GM19238 (cell line): ENCODE results near the gene BTRC.
A peak's percentile ranks its signal among the peaks of the same experiment; 100 is the strongest.
"Not testable (repeated sequence)": the region's sequence is repeated elsewhere in the genome, so short reads cannot be mapped to it uniquely, and the experiment has no call there.

Experiments
- DNase-seq: peaks from one replicate; pipeline ENCODE4 v3.0.0; 2011; ENCODE audit warnings: low spot score; ENCODE audit not compliant: insufficient read length

The BTRC gene

DNA sequence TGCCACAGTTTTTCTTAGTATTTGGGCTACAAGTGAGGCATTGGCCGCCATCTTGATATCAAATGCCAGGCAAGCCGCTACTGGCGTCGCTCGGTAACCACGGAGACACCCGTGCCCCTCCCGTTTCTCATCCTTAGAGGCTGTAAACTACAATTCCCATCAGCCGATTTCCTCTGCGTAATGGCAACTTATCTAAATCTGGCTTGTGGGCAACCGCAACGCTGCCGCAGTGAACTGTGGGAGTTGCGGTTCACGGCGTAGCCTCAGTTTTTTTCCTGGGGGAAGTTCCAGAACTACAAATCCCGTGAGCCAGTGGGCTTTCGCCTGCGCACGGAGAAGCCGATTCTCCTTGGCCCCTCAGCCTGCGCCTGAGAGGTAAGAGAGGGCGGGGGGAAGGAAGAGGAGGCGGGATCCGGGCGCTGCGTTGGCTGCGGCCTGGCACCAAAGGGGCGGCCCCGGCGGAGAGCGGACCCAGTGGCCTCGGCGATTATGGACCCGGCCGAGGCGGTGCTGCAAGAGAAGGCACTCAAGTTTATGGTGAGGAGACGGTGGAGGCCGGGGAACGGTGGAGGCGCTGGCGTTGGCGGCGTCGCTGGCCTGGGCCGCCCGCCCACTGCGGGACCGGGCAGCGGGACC lies at the start of gene BTRC:
Gene BTRC (plus strand): TSS at position 474 of the 636 bp plus-strand sequence. CDS start 16 bp downstream, at position 490.
- peak; percentile 91 for DNase-seq

DNA sequence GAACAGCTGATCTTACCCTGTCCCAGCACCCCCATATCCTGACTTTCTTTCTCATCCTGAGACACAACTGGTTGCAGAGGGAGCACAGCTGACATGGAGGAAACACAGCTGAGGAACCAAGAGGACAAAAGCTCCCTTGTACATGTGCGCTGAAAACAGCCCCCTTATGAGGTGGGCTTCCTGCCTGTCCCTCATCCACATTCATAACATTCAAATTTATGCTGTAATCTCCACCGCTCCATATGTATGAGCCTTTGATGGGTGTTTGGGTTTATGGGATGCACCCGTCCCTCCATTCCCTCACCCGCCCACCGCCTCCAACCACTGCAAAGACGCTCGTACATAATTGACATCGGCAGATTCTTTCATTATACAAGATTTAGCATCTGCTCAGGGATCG lies 49.6 kb upstream of the BTRC start:
- DNase-seq: no peak

DNA sequence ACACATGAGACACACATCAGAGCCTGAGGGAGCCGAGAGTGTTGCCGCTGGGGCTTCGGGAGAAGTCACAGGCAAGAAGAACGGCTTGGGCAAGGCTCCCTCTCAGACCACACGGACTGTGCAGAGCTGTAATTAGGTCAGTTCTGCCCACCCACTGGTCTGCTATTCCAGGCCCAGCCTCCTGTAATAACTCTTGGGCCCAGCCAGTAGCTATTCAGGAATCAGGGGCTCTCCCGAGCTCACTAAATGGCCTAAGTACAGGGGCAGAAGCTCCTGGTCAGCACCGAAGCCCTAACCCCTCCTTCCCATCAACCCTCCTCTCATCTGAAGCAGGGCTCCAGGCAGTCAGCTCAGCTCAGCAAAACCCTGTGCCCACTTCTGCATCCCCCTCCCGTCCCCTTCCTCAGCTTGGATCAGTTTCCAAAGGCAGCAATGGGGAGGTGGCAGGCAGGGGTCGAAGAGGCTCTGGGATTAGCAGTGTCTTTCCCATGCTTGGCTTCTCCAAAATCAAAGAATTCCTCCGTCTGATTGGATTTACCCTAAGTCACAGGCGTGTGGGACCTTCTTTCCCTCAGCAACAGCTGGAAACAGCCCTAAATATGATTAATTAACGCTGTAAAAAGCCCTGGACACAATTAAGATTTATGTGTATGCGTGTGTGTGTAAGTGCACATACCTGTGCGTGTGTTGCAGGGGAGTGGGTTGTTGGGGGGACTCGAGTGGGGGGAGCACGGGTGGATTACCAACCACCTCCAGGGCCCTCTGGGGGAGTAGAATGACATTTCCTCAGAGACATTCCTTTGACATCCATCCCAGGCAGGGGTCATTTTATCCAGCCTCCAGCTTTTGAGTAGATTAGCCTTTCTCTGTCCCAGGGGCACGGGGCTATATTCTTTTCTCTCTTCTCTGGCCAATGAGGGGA lies 48.4 kb upstream of the BTRC start:
- no peak for DNase-seq

DNA sequence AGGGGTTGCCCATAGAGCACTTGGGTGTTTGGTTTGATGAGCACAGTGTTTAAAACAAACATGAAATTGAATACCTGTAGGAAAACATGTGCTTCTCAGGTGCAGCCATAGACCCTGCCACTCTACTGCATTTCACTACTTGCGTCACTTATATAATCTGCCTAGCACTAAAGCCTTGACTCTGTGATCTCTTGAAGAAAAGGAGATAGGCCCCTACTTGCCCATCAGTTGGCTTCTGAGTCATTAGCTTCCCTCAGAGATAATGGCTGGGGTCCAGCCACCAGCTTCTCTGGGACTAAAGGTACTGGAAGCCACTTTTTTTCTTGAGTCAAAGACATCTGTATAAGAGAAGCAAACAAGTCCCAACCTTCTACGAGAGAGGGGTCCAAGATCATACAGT lies 45.9 kb upstream of the BTRC start:
- no peak for DNase-seq

DNA sequence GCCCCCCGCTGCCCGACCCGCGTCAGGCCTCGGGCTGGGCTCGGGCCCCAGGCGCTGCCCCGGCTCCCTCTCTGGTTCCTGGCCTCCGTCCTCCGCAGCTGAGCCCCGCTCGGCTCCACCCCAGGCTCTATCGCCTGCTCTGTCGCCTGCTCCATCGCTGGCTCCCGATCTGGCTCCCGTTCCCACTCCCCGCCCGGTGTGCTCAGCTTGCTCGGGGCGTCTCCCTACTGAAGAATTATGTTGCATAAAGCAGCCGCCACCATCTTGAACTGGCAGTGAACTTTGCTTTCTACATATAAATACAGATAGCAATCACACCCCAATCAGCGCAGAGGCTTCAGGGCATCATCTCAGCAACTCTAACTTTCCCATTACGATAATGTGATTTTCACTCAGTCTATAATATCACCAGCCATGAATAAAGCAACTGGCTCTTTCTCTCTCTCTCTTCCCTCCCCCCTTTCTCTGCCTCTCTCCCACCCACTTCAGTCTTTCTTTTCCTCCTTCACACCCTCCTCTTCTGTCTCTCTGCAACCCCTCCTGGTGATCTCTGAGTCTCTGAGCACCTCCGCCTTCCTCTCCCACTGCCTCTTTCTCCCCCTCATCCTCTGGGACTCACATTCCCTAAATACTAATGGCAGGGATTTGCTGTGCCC lies 43.3 kb upstream of the BTRC start:
- no peak for DNase-seq

- DNase-seq: no peak
Measured at GRCh38 chr10:101311185-101312066, 42.5 kb upstream of the BTRC start.

GRCh38 chr10:101319241-101319915 lies 34.6 kb upstream of the BTRC start:
- no peak for DNase-seq

- no peak for DNase-seq
Measured at GRCh38 chr10:101321073-101321472, 32.9 kb upstream of the BTRC start.

DNA sequence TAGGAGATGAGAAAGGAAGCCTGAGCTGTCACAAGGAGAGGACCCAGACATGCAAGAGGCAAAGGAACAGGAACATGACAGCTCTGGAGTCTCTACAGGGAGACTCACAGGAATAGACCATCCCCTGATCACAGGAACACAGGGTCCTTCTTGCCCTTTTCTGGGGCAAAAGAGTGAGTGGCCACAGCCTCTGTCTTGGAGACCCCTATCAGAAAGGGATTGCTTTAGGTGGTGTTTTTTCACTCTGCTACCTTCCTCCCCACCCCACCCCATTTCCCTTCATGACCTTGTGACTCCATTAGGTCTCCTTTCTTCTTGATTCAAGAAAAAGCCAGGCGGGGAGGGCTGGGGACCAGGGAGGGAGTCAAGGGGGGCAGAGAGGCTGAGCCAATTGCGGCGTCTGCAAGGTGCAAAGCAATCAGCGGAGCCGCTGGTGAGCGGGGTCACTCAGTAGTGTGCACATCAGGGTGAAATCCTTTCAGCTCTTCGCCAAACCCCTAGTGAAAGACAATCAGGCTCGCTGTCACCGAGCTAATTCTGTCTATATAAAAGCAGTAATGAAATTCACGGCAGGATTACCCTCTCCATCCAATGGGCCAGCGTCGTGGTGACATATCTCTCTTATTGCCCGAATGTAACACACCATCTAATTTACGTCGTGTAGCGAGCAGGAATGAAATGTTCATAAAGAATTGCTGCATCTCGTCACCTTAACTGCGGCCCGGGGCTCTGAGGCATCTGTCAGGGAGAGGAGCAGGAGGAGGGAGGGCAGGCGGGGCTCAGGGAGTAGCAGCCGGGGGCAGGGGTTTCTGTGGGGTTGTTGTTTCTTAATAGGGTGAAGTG lies 31.5 kb upstream of the BTRC start:
- DNase-seq: no peak

DNA sequence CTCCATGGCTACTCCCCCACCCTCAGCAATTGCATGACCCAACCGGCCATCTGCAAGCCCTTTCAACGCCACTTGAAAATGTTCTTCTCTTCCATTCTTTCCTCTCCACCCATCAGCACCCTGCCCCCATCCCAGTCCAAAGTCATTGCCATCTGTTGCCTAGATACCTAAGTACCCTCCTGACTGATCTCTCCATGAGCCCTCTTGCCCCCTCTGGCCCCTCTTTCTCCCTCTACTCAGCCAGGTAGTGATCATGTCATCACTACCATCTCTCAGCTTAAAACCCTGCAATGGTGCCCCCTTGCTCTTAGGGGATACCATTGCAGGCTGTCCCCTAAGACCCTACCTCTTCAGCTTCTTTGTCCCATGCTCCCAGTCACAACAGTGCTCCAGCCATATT lies 30.5 kb upstream of the BTRC start:
- no peak for DNase-seq

DNA sequence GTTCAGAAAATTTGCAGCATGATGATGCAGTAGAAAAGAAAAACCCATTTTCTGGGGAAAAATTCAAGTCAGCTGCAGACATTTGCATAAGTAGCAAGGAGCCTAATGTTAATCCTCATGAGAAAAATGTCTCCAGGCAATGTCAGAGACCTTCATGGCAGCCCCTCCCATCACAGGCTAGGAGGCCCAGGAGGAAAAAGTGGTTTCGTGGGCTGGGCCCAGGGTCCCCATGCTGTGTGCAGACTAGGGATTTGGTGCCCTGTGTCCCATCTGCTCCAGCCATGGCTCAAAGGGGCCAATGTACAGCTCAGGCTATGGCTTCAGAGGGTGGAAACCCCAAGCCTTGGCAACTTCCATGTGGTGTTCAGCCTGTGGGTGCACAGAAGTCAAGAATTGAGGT lies 26.5 kb upstream of the BTRC start:
- not testable (repeated sequence) for DNase-seq

GRCh38 chr10:101329341-101330032 lies 24.5 kb upstream of the BTRC start:
- DNase-seq: no peak

DNA sequence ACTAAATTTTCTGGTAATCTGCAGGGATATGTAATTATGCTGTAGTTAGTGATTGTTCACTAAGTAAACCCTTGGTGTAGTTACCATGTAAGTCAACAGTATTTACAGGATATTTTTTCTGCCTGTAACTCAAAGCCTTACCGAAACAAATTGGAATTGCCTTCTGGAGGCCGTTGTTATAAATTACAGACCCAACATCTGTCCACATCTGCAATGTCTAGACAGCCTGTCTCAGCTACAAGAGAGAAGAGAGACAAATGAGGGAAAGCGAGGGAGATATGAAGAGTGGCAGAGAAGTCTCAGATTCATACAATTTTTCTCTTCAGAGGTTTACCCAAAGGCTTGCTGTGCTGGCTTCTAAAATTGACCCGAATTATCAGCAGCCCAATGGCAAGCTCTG lies 23.7 kb upstream of the BTRC start:
- DNase-seq: no peak

- DNase-seq: no peak
Measured at GRCh38 chr10:101330631-101331225, 23.2 kb upstream of the BTRC start.

GRCh38 chr10:101331956-101332355 lies 22.0 kb upstream of the BTRC start:
- no peak for DNase-seq

- not testable (repeated sequence) for DNase-seq
Measured at GRCh38 chr10:101334259-101334658, 19.7 kb upstream of the BTRC start.

DNA sequence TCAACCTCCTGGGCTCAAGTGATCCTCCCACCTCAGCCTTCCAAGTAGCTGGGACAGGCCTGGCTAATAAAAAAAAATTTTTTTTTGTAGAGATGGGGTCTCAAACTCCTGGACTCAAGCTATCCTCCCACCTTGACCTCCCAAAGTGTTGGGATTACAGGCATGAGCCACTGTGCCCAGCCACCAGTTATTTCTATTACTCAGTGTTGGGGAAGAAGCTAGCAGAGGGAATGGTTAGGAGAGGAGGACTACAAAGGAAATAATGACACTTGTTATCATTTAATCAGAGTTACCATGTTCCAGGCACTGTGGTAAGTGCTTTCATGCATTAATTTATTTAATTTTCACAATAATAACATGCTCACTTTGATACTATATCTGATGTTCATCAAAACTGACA lies 17.6 kb upstream of the BTRC start:
- no peak for DNase-seq

DNA sequence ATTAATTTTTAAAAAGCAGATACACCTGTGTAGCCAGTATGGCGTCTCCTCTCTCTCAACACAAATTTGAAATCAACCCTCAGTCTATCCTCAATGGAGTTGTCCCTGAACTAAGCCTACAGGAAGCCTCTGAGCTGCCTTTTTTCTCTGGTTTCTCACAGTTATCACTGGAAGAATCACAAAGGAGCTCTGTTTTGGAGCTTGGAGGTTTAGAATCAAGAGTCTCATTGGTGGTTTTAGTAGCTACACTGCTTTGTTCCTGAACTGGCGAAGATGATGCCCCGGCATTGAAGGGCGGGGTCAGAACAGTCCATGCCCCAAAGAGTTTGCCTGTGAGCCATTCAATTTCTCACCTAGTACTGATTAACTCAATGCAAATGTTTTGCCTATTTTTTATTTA lies 16.1 kb upstream of the BTRC start:
- DNase-seq: no peak

DNA sequence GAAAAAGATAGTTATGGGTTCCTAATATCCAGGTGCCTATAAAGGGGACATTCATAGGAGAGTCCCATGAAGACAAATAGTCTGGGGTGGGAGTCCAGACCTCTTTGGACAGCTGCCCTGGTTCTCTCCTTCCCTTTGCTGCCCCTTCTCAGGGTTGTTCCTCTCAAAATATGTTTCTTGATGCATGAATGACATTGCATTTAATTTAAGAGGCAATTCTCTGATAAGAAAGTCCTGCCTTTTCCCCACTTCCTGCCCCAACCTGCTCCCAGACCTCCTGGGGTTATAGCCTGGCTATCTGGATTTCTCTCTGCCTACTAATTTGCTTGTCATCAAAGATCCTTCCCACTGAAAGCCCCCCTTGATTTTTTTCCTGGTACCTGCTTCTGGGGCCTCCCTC lies 12.5 kb upstream of the BTRC start:
- DNase-seq: no peak
